ENCODE measurements around the gene SIPA1L3. TPM values are rescaled to one million over a fixed set of nuclear protein-coding genes. Genes with fewer than 3 reads are reported as not detected.

The SIPA1L3 gene
- total and polyA plus RNA-seq, 2 of the 13 experiments (the other 11 are each of a cell fraction or from before 2014, with no cell fraction given): 5.5 to 7.7 TPM

DNA sequence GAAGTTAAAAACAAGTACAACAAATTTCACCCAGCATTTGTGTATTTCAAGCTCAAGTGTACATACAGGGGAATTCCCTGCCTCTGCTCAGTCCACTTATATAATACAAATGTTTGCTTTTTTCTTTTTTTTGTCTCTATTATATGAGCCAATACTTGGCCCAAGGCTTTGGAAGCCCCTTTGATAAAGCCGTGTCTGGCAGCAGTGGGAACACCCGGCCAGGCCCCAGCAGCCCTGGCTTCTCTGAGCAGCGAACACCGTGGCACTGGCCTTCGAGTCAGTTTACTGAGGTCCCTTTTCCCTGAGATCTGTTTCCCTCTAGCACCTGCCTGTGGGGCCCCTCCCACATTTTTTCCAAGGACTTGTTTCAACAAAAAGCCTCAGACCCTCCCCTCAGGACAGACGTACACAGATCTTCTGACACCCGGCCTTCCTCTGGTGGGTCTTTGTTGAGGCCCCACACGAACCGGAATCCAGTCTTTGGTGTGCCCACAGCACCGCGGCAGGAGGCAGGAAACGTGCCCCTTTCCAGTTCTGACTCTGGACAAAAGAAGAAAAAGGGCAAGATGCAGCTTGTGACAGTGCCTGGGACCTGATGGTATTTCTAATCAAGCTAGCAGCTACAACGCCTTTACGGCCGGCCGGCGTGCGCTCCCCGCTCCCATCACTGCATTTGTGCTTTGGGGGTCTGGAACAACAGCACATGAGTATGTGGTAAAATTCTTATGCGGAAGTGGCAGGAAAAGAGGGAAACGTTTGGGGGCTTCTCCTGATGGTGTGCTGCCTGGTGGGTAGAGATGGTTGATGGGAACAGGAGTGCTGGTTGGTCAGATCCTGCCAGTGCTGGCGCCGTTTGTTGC lies 13.8 kb downstream of the SIPA1L3 start (continued):
- TF ChIP-seq, protein P1, sequence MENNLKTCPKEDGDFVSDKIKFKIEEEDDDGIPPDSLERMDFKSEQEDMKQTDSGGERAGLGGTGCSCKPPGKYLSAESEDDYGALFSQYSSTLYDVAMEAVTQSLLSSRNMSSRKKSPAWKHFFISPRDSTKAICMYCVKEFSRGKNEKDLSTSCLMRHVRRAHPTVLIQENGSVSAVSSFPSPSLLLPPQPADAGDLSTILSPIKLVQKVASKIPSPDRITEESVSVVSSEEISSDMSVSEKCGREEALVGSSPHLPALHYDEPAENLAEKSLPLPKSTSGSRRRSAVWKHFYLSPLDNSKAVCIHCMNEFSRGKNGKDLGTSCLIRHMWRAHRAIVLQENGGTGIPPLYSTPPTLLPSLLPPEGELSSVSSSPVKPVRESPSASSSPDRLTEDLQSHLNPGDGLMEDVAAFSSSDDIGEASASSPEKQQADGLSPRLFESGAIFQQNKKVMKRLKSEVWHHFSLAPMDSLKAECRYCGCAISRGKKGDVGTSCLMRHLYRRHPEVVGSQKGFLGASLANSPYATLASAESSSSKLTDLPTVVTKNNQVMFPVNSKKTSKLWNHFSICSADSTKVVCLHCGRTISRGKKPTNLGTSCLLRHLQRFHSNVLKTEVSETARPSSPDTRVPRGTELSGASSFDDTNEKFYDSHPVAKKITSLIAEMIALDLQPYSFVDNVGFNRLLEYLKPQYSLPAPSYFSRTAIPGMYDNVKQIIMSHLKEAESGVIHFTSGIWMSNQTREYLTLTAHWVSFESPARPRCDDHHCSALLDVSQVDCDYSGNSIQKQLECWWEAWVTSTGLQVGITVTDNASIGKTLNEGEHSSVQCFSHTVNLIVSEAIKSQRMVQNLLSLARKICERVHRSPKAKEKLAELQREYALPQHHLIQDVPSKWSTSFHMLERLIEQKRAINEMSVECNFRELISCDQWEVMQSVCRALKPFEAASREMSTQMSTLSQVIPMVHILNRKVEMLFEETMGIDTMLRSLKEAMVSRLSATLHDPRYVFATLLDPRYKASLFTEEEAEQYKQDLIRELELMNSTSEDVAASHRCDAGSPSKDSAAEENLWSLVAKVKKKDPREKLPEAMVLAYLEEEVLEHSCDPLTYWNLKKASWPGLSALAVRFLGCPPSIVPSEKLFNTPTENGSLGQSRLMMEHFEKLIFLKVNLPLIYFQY (CRISPR knock-in tag; IDR thresholded peaks at IDR 0.05; ENCODE audit: borderline replicate concordance): no peak
- TF ChIP-seq KLF13 (CRISPR knock-in tag; IDR thresholded peaks at IDR 0.05) (no peak), ZBTB1 (CRISPR knock-in tag; IDR thresholded peaks at IDR 0.05; ENCODE audit: borderline replicate concordance) (no peak), RBAK (CRISPR knock-in tag; IDR thresholded peaks at IDR 0.05) (no peak), ZNF749 (CRISPR knock-in tag; IDR thresholded peaks at IDR 0.05; ENCODE audit: borderline replicate concordance) (no peak), NR1H2 (CRISPR knock-in tag; IDR thresholded peaks at IDR 0.05; ENCODE audit: borderline replicate concordance, low read depth) (no peak), IRF2 (CRISPR knock-in tag; IDR thresholded peaks at IDR 0.05) (no peak), REXO4 (CRISPR knock-in tag; IDR thresholded peaks at IDR 0.05; ENCODE audit: borderline replicate concordance) (no peak), ZNF160 (CRISPR knock-in tag; IDR thresholded peaks at IDR 0.05) (no peak), ZNF180 (CRISPR knock-in tag; IDR thresholded peaks at IDR 0.05; ENCODE audit: borderline replicate concordance, low read depth) (no peak), ZNF629 (CRISPR knock-in tag; conservative IDR thresholded peaks at IDR 0.05) (no peak), ZNF550 (CRISPR knock-in tag; IDR thresholded peaks at IDR 0.05; ENCODE audit: borderline replicate concordance) (no peak), ZNF775 (CRISPR knock-in tag; IDR thresholded peaks at IDR 0.05; ENCODE audit: borderline replicate concordance) (no peak), HOXA7 (CRISPR knock-in tag; IDR thresholded peaks at IDR 0.05) (no peak), ZNF766 (CRISPR knock-in tag; IDR thresholded peaks at IDR 0.05; ENCODE audit: borderline replicate concordance) (no peak)
- TF ChIP-seq, protein P2, sequence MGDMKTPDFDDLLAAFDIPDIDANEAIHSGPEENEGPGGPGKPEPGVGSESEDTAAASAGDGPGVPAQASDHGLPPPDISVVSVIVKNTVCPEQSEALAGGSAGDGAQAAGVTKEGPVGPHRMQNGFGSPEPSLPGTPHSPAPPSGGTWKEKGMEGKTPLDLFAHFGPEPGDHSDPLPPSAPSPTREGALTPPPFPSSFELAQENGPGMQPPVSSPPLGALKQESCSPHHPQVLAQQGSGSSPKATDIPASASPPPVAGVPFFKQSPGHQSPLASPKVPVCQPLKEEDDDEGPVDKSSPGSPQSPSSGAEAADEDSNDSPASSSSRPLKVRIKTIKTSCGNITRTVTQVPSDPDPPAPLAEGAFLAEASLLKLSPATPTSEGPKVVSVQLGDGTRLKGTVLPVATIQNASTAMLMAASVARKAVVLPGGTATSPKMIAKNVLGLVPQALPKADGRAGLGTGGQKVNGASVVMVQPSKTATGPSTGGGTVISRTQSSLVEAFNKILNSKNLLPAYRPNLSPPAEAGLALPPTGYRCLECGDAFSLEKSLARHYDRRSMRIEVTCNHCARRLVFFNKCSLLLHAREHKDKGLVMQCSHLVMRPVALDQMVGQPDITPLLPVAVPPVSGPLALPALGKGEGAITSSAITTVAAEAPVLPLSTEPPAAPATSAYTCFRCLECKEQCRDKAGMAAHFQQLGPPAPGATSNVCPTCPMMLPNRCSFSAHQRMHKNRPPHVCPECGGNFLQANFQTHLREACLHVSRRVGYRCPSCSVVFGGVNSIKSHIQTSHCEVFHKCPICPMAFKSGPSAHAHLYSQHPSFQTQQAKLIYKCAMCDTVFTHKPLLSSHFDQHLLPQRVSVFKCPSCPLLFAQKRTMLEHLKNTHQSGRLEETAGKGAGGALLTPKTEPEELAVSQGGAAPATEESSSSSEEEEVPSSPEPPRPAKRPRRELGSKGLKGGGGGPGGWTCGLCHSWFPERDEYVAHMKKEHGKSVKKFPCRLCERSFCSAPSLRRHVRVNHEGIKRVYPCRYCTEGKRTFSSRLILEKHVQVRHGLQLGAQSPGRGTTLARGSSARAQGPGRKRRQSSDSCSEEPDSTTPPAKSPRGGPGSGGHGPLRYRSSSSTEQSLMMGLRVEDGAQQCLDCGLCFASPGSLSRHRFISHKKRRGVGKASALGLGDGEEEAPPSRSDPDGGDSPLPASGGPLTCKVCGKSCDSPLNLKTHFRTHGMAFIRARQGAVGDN (CRISPR knock-in tag; IDR thresholded peaks at IDR 0.05): peak; percentile 48
- TF ChIP-seq, protein P3, sequence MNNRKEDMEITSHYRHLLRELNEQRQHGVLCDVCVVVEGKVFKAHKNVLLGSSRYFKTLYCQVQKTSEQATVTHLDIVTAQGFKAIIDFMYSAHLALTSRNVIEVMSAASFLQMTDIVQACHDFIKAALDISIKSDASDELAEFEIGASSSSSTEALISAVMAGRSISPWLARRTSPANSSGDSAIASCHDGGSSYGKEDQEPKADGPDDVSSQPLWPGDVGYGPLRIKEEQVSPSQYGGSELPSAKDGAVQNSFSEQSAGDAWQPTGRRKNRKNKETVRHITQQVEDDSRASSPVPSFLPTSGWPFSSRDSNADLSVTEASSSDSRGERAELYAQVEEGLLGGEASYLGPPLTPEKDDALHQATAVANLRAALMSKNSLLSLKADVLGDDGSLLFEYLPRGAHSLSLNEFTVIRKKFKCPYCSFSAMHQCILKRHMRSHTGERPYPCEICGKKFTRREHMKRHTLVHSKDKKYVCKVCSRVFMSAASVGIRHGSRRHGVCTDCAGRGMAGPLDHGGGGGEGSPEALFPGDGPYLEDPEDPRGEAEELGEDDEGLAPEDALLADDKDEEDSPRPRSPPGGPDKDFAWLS (CRISPR knock-in tag; IDR thresholded peaks at IDR 0.05; ENCODE audit: borderline replicate concordance): no peak
